ENCODE results near the gene CAMK2D.

GRCh38 chr4:113634081-113634969, 127.2 kb downstream of the CAMK2D start:
- no peak for TF ChIP-seq CTCF (conservative IDR thresholded peaks at IDR 0.05)
- TF ChIP-seq ZFX (IDR thresholded peaks at IDR 0.05), result no peak

Data from C4-2B (cell line).